ENCODE data around the gene ZIC2.

Gene ZIC2

DNA sequence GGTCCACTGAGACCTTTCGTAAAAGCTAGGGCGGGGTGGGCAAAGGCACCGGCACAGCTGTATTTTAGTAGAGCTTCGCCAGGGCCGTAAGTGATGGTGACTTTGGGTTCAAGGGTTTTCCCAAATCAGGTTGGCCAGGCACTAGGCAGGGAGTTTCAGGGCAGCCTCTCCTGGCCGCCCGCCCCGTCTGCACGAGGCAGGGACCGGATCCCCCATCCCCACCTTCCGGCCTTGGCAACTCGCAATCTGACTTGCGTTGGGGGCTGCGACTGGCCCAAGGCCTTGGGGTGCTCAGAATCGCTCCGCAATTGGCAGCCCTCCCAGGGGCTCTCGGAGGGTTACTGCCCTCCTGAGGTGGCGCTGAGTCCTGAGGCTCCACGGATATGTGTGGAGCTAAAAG is 6.0 kb upstream of the ZIC2 start:
- DNase-seq, result no peak

DNA sequence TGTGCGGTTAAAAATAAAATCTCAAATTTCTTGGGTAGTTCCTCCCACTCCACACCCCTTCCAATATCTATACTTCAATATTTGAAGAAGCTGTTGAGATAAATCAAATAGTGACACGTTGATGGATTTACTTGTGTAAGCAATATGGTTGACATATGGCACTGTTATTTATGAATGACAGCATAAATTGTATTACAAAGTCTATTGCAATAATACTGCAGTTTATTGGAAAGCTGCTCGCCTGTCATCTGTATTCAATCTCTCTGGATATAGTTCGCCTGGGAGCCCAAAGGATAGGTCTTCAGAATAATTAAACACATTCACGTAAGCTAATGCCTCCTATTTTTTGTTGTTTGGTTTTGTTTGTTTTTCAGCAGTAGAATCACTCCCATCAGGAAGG is 5.0 kb upstream of the ZIC2 start:
- no peak for DNase-seq

DNA sequence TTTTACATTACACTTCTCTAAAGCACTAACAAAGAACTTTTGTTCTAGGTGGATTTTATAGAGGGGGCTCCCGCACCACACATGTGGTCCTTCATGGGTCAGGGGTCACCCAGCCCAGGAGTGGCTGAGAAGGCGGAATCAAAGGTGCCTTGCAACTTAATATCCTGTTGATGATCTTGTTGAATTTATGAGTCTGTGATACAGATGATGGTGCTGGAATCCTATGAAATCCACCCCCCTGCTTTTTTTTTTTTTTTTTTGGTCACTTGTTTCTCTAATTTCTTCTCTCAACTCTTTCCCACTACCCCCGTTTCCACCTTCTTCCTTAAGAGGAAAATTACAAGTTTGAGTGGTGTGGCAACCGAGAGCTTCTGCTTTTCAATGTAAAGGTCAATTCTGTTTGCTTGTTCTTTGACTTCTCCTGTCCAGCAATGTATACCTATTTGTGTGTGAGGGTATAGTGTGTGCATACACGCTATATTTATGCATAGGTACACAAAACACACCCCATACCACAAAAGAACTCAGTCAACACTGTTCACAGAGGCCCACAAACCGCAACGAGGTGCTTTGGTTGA is 4.2 kb upstream of the ZIC2 start:
- no peak for DNase-seq

DNA sequence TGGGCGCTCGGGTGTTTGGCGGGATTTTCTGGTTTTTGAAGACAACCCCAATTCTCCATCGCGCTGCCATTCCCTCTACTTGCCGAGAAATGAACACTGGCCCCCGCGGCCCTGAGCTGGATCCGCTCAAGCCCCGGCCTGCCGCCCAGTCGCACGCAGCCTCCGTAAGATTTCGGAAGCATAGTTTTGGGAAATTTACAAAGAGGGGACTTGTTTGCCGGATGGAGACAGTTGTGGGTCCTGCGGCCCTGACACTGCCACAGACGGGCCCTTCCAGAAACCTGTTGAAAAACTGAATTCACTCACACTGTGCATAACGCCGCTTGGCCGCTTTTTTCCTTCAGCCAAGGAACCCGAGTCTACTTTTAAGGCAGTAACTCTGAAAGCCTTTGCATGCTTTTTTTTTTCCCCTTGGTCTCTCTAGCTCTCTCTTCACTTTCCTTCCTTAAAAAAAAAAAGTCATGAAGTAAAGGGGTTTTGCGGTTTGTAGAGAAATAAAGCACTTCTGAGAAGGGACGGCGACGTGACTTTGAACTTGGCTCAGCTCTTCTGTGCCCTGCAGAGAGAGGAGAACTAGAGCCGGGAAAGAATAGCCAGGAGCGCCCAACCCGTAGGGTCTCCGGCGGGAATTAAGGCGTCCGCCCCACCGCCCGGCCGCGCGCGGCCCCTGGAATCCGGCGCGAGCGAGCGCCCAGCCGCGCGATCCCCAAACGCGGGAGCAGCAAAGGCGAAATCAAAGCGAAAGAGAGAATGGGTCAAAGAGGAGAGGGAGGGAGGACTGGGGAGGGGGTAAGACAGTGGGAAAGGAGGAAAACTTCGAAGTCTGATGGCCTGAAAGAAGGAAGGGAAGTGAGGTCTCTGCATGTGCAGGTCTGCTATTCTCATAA is 3.4 kb upstream of the ZIC2 start:
- no peak for DNase-seq

DNA sequence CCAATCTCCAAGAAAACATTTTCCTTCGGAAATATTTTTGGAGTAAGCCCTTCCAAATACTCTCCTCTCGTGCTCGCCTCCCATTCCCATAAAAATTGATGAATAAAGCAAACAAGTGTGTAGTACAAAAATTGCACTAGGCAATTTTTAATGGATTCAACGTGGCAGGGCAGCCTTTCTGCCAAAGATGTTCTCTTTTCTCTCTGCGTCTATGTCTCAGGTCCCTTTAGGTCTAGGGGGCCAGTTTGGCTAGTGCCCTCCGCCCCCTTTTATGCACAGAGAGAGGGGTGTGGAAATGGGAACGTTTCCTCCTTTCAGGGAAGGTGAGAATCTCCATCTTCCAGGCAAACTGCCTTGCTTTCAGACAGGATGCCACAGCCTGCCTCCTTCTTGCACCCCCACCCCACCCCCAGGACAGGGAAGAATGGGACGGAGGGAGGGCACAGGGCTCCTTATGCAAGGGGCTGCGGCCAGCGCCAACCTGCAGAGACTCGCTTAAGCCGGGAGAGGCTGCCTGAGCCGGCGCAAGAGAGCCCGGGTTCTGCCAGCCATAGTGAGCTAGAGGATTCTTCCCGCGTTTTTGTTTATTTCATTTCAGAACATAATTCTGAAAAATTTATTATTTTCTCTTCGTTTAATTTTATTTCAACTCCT is 2.7 kb upstream of the ZIC2 start:
- DNase-seq, result no peak

DNA sequence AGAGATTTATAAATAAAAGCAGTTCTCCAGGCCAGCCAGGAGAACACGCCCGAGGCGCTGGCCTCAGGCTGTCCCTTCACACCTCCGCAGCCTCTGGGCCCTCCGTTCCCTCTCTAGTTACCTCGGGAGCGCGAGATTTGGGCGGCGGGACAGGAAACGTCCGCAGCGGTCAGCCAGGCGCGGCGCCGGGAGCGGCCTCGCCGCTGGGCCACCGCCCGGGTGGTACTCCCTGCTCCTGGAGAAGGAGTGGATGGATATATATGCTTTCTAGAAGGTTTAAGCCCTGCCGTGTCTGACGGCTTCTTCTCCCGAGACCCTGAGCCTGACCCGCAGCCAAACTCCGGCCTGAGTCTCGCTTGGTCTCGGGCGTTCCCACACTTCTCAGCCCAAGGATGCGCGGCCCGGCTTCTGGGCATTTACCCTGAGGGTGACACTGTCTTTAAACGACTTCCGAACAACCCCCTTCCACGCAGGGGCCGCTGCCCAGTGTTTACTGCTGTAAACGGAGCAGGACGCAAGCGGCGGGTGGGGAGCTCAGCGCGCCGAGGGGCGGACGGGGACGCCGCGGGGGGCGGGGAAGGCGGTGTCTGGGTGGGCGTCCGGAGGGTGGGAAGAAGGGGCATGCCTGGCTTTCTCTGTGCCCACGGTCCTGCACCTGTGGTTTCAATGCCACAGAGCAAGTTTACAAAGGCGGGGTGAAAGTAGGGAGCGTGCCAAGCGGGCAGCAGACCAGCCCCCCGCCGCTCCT is 2.0 kb upstream of the ZIC2 start:
- DNase-seq, result no peak

DNA sequence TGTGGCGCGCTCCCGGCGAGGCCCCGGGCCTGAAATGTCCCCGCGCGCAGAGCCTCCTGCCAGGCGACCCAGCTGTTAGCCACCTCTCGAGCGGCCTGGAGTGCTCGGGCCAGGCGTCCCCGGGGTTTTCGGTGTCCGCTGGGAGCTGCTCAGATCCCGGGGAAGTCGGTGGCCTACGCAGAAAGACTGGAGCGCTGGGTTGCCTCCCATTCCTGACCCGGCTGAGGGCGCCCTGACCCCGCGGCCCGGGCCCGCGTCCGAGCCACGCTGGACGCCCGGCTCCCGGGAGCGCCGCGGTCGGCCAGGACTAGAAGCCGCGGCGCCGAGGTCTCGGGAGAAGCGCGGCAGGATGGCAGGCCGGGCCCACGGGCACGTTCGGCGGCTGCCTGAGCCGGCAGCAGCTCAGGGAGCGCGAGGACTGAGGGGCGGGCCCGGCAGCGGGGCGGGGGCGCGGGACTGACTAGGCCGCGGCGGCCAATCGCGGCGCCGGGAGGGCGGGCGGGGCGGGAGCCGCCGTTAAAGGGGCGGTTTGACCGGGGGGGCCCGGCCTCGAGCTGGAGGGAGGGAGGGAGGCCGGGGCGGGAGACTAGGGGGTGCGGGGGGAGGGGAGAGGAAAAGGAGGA is 1.3 kb upstream of the ZIC2 start:
- DNase-seq, result peak; percentile 62 to 66

DNA sequence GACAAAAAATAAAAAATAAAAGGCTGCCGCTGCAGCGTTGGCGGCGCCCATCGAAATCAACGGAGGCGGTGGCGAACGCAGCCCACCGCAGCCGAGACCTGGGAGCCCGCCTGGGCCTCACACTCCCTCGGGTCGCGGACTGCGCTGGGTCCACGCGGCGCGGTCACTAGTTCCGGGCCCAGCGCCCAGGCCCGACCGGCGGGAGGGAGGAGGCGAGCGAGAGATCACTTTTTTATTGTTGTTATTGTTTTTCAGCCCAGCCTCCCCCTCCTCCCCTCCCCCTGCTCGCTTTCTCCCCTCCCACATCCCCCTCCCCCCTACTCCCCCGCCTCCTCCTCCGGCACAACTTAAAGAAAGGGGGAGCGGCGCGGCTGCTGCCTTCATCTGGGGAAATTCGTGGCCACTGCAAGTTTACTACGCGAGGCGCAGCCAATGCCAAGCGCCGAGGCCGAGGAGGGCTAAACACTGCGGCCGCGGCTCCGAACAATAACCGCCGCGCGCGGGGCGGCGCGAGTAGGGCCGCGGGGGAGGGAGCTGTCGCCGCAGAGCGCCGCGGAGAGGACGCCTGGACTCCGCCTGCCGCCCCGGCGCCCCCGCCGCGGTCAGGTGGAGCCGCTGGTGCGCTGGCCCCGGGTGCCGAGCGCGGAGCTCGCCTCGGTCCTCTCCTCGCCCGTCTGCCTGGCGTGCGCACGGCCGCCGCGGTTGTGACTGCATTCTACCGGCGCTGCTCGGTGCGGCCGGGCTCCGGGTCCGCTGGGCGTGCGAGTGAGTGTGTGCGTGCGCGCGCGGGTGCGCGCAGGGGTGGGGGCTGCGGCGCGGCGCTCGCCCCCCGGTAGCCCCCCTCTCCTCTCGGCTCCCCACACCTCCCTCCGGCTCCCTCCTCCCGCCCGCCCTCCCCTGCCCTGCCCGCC is 505 bp upstream of the ZIC2 start:
- no peak for DNase-seq

DNA sequence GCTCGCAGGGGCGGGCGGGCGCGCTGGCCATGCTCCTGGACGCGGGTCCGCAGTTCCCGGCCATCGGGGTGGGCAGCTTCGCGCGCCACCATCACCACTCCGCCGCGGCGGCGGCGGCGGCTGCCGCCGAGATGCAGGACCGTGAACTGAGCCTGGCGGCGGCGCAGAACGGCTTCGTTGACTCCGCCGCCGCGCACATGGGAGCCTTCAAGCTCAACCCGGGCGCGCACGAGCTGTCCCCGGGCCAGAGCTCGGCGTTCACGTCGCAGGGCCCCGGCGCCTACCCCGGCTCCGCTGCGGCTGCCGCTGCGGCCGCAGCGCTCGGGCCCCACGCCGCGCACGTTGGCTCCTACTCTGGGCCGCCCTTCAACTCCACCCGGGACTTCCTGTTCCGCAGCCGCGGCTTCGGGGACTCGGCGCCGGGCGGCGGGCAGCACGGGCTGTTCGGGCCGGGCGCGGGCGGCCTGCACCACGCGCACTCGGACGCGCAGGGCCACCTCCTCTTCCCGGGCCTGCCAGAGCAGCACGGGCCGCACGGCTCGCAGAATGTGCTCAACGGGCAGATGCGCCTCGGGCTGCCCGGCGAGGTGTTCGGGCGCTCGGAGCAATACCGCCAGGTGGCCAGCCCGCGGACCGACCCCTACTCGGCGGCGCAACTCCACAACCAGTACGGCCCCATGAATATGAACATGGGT is 599 bp downstream of the ZIC2 start:
- DNase-seq, result no peak

DNA sequence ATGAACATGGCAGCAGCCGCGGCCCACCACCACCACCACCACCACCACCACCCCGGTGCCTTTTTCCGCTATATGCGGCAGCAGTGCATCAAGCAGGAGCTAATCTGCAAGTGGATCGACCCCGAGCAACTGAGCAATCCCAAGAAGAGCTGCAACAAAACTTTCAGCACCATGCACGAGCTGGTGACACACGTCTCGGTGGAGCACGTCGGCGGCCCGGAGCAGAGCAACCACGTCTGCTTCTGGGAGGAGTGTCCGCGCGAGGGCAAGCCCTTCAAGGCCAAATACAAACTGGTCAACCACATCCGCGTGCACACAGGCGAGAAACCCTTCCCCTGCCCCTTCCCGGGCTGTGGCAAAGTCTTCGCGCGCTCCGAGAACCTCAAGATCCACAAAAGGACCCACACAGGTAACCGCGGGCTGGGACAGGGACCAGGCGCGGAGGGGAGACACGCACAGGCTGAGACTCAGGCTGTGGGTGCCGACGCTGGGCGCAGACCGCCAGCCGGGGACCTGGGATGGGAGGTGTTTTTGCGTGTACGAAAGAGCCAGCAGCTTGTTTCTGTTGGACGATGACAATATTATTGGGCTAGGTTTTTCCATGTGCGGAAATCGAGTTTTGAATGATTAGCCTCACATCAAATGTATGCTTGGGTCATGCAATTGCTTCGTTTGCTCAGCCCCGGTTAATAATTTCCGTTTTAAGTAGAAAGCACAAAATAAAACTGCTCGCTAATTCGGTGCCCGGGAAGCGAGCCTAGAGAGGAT is 1.3 kb downstream of the ZIC2 start:
- no peak for DNase-seq

DNA sequence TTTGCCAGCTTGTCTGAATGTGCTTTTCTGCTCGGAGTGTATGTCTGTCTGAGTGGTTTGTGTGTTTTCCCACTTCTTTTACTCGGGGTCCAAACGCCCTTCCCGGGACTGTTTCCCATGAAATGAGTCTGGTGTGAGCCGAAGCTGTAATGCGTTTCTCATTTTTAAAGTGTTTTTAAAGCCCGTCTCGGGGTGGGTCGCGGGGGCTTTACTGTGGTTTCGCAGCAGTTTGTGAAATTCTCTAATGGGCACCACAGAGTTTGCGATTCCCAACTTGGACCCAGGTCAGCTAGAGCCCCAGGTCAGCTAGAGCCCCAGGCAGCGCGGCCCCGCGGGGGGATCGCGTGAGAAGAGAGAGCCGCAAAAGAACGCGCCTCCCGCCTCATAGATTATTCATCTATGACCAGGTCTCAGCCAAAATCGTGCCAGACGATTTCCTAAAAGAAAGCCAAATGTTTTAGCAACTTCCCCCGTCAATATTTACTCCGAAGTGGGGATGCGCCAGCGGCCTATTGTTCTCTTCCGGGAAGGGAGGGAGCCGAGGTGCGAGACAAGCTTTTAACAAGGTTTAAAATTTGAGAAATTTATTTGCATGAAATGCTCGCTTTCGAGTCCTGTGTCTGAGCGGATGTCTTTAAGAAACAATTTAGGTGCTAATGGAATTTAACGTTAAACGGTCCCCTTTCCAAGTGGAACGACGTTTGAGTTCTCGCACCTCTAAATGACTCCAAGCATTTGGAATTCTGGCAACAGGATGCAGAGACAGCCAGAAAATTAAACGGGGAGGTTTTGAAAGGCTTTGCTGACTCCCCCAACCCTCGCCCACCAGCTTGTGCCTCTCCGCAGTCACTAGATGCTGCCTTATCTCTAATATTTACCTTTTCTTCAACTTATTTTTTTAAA is 2.2 kb downstream of the ZIC2 start:
- DNase-seq, result no peak

DNA sequence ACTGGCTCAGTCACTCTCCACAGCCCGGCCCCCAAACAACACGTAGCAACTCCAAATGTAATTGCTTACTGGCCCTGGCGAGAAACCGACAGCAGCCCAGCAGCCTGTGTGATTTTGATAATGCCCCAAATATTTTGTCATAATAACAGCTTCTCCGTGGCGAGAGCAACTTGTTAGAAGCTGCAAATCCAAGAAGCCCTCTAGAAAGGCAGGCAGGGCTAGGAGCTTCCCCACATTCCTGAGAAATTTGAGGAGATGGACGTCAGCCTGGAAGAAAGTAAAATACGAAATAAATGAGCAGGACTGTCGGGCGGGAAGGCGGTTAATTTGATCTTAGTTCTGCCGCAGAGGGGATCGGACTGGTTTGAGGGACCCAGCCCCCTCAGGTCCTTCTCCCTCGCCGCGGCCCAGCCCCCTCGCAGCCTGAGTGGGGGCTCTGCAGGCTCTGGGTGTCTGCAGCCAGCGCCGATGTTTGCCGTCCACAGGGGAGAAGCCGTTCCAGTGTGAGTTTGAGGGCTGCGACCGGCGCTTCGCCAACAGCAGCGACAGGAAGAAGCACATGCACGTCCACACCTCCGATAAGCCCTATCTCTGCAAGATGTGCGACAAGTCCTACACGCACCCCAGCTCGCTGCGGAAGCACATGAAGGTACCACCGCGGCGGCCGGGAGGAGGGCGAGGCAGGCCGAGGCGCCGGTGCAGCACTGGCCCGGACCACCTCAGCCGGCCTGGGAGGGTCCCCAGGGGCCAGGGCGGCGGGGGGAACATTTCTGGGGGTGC is 3.1 kb downstream of the ZIC2 start:
- DNase-seq, result no peak

DNA sequence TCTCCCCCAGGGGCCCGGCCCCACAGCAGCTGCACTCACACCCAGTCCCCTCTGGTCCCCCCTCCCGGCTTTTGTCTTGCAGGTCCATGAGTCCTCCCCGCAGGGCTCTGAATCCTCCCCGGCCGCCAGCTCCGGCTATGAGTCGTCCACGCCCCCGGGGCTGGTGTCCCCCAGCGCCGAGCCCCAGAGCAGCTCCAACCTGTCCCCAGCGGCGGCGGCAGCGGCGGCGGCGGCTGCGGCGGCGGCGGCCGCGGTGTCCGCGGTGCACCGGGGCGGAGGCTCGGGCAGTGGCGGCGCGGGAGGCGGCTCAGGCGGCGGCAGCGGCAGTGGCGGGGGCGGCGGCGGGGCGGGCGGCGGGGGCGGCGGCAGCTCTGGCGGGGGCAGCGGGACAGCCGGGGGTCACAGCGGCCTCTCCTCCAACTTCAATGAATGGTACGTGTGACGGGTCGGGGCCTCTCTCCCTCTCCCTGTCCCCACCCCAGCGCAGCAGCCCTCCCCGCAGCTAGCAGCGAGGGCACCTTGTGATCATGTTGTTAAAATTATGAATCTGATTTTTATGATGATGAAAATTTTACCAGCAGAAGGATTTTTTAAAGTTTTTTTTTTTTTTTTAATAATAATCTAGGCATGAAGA is 3.8 kb downstream of the ZIC2 start:
- no peak for DNase-seq

DNA sequence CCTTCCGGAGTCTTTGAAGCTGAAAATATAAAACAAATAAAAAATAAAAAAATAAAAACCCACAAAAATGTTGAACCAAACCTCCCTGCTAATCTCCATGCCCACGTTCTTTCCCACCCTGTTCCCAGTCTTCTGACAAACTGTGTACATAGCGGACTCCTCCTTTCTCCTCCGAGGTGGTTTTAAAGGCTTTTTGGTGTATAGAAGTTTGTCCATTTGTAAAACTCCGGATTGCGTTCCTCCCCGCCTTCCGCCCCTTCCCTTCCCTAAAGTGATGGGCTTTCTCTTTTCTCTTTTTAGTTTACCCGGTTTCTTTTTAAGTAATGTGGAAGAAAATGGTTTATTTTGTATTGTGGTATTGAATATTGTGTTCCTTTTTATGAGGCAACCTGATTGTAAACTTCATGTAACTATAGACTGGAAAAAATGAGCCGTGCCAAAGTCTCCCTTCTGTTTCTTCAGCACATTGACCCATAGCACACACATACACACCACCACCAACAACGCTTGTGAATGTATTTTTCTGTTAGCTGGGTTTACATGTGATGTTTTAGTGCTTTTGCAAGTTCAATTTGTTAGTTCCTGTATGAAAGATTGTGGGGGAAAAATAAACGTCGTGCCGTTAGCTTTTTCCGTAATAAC is 4.4 kb downstream of the ZIC2 start:
- DNase-seq, result no peak

DNA sequence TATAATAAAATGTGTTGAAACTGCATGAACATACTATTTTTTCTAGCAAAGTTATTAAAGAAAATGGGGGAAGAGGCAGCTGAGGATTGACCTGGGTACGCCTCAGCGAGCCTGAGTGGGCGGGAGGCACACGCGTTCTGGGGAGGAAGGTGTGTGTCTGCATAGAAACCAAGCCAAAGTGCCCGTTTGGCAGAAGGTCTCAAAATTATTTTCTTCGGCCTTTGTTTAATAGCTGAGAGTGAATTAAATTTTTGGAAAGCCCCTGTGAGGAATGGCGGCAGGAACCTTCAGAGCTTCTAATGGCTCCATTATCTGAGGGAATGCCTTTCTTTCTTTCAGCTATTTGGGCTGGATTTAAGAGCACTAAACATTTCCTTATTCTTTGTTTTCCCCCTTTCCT is 5.2 kb downstream of the ZIC2 start:
- DNase-seq, result no peak

DNA sequence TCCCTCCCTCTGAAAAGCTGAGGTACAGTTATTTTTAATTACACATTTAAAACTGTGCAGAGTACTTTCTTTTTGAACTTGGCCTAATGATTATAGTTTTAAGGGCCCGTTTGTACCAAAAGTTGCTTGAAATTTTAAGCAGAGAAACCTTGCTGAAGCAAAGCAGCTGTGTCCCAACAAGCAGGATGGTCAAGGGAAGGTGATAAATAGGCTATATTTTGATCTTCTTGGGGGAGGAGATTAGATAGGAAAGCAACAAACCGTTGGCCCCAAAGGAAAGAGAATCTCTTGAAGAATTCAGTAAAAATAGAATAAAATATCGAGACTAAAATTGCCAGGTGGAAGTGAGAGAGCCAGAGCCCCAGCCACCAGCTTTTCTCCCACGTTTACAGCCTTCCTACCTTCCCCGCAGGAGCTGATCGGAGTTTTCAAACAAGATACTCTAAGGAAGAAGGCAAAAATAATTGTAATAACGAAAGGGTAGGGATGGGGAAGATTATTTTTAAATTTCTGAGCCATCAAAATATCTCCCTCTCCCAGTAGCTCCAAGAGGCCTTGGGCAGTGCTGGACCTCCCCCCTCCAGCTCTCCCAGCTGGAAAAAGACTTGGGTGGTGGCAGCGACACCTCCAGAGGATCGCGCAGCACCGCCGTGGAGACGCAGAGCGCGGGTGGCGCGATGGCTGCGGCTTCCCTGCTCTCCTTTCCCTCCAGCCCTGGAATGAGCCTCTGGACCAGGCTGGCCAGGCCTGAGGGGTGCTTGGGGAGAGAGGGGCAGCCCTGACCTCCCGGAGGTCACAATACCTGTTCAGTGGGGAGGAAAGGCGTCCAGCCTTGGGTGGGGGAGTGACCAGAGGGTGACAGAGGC is 5.8 kb downstream of the ZIC2 start:
- no peak for DNase-seq

All from stimulated activated CD4-positive, alpha-beta T cell treated with anti-CD3 and anti-CD28 coated beads, Interleukin-4, amount 100 ng/mL, for 4 hours (primary cell).